T-cell (primary cell): ENCODE results near the gene KIAA1671. TPM values are rescaled to one million over a fixed set of nuclear protein-coding genes. Genes with fewer than 3 reads are reported as not detected.
"Not testable (repeated sequence)": the region's sequence is repeated elsewhere in the genome, so short reads cannot be mapped to it uniquely, and the experiment has no call there.

Experiments
- ATAC-seq, 4 experiments: fragments of 200-7000 bp in 3 of 4; fragments of 150-1000 bp in 1 of 4; cut with Tn5 transposase; replicated peaks in 1 of 4; 1 replicate in 3 of 4; 2 replicates in 1 of 4; pipeline ENCODE4 v1.10.0; 2021; ENCODE audit warnings: moderate library complexity in 3 of 4, mild to moderate bottlenecking in 2 of 4, moderate number of reproducible peaks in 1 of 4
- CTCF ChIA-PET, 2 donors: fragments of 300-600 bp; sonication (Branson Sonifier 250); formaldehyde crosslinking; loops; one replicate each; lab custom pipeline; 2022; ENCODE audit warnings: antibody characterized with exemption in 2 of 2; lab: Charles Lee
- POLR2A ChIA-PET, 2 donors: fragments of 300-600 bp; sonication (Branson Sonifier 250); formaldehyde crosslinking; loops; one replicate each; lab custom pipeline; 2022; ENCODE audit warnings: antibody characterized with exemption in 2 of 2; lab: Charles Lee
- DNase-seq, 35 experiments: peaks; one replicate each; pipeline versions ENCODE4 v3.0.0 to v3.0.0-alpha.2; 2013 to 2023
- H3K27ac ChIP-seq: one replicate; pipeline ENCODE4 v1.5.1; 2013; ENCODE audit warnings: low read length
- H3K27me3 ChIP-seq, 2 experiments: replicated peaks in 1 of 2; 1 replicate in 1 of 2; 2 replicates in 1 of 2; pipeline versions ENCODE4 v1.6.1 to v1.7.0; 2013; ENCODE audit warnings: low read length in 1 of 2, mixed read lengths in 1 of 2; ENCODE audit not compliant: control insufficient read depth in 2 of 2, insufficient read depth in 2 of 2; ENCODE audit errors: extremely low read depth in 1 of 2
- H3K36me3 ChIP-seq, 2 donors: 1 replicate in 1 of 2; 2 replicates in 1 of 2; pipeline versions ENCODE4 v1.6.1 to v1.7.0; 2013; ENCODE audit warnings: low read length in 1 of 2; ENCODE audit not compliant: control insufficient read depth in 2 of 2, insufficient read depth in 1 of 2; ENCODE audit errors: extremely low read depth in 1 of 2
- H3K4me1 ChIP-seq, 2 experiments: 1 replicate in 1 of 2; 2 replicates in 1 of 2; pipeline versions ENCODE4 v1.6.1 to v1.7.0; 2013; ENCODE audit warnings: low read length in 2 of 2, mixed read lengths in 1 of 2; ENCODE audit not compliant: insufficient read depth in 2 of 2, control insufficient read depth in 1 of 2; ENCODE audit errors: extremely low read depth in 1 of 2
- H3K4me3 ChIP-seq, 2 donors: 1 replicate in 1 of 2; 2 replicates in 1 of 2; pipeline versions ENCODE4 v1.5.1 to v1.7.0; 2013; ENCODE audit warnings: mild to moderate bottlenecking in 2 of 2, low read length in 1 of 2, moderate library complexity in 1 of 2; ENCODE audit not compliant: control insufficient read depth in 1 of 2; ENCODE audit errors: extremely low read depth in 1 of 2
- H3K9me3 ChIP-seq: 2 replicates; pipeline ENCODE4 v1.7.0; 2013
- H3K27ac Mint-ChIP-seq, 2 donors: one replicate each; pipeline ENCODE4 v1.8.0; 2020 to 2021; ENCODE audit warnings: mild to moderate bottlenecking in 2 of 2, mixed read lengths in 2 of 2
- H3K27me3 Mint-ChIP-seq, 2 donors: one replicate each; pipeline ENCODE4 v1.8.0; 2021 to 2022; ENCODE audit warnings: mixed read lengths in 2 of 2
- H3K36me3 Mint-ChIP-seq: one replicate; pipeline ENCODE4 v1.8.0; 2021; ENCODE audit warnings: mixed read lengths
- H3K4me1 Mint-ChIP-seq, 3 donors: one replicate each; pipeline ENCODE4 v1.8.0; 2020 to 2022; ENCODE audit warnings: mixed read lengths in 3 of 3, mild to moderate bottlenecking in 1 of 3
- H3K4me3 Mint-ChIP-seq, 3 donors: one replicate each; pipeline ENCODE4 v1.8.0; 2020 to 2022; ENCODE audit warnings: mild to moderate bottlenecking in 3 of 3, mixed read lengths in 3 of 3, moderate library complexity in 3 of 3
- H3K9me3 Mint-ChIP-seq, 3 donors: one replicate each; pipeline ENCODE4 v1.8.0; 2020 to 2022; ENCODE audit warnings: mixed read lengths in 3 of 3
- WGBS: methylation state at CpG from one replicate; pipeline ENCODE4 v1.1.5; 2013; ENCODE audit warnings: missing lambda C conversion rate; ENCODE audit not compliant: insufficient coverage; 5-methylcytosine and 5-hydroxymethylcytosine counted together
- total RNA-seq, 35 experiments: library from RNA in 6 of 35; stranded (reverse) in 6 of 35; fragments of 120-200 nt in 1 of 35; gene quantifications; one replicate each; pipeline versions ENCODE4 v1.2.1 to v1.2.4 and lab custom pipeline; 2013 to 2026

Gene KIAA1671
- 10 to 100 TPM in 2 of 5 donors, 1 to 10 TPM in 3; 5.1 to 20.3 (median 9.0) TPM for total RNA-seq
- total RNA-seq (2013): 3.3 TPM
- 2.1 to 48.4 (median 7.9) reads per million in 29 experiments for total RNA-seq (lab: John Stamatoyannopoulos, UW)

- ChIA-PET POLR2A (no interaction called here), CTCF (interaction anchor here in 1 of 2 donors (1.1 kb wide), 1 partner anchor 96 kb away, joined by 3 read pairs; no protein-coding TSS in a partner anchor)
- H3K27me3 Mint-ChIP-seq: peaks cover 56 to 64% of the 10 kb centered on the region in 2 donors
- Histone ChIP-seq H3K4me1 (peaks cover 2 to 22% of the 10 kb centered on the region in 2 experiments), H3K36me3 (no peaks in the 10 kb centered on the region), H3K27ac (no peak within 1 kb of the TSS), H3K4me3 (peak within 1 kb of the TSS; percentile 69 to 71), H3K9me3 (no peaks in the 10 kb centered on the region), H3K27me3 (peaks cover 2 to 68% of the 10 kb centered on the region in 2 experiments)
- DNase-seq (peak; percentile 63 to 90 (median 78)), ATAC-seq (peak; percentile 96 to 97 (median 96))
- H3K27ac Mint-ChIP-seq: peak within 1 kb of the TSS in 1 of 2 donors; percentile 43
- H3K9me3 Mint-ChIP-seq: no peaks in the 10 kb centered on the region
- peaks cover 12 to 26% (median 14%) of the 10 kb centered on the region in 3 donors for H3K4me1 Mint-ChIP-seq
- H3K36me3 Mint-ChIP-seq: no peaks in the 10 kb centered on the region
- under 1% methylated on average over 70 of the region's 71 CpGs for WGBS
- peak within 1 kb of the TSS; percentile 77 to 82 (median 81) for H3K4me3 Mint-ChIP-seq
Measured at GRCh38 chr22:24951942-24952836, at the start of gene KIAA1671. Gene KIAA1671, plus strand, starts transcription at chr22:24952716. Its CDS starts 75,284 bp downstream, at chr22:25028000.

- H3K4me1 ChIP-seq: no peaks in the 10 kb centered on the region
- no peaks in the 10 kb centered on the region for H3K36me3 ChIP-seq
- H3K36me3 Mint-ChIP-seq: peaks cover 38% of the 10 kb centered on the region
- H3K27ac Mint-ChIP-seq: no peak overlapping the region
- WGBS: no CpG with 5 or more reads among the region's 1 CpG
- no peak overlapping the region for H3K4me3 Mint-ChIP-seq
- H3K27me3 Mint-ChIP-seq: no peaks in the 10 kb centered on the region
- no peaks in the 10 kb centered on the region for H3K9me3 ChIP-seq
- no peaks in the 10 kb centered on the region for H3K4me1 Mint-ChIP-seq
- H3K27ac ChIP-seq: no peak overlapping the region
- ATAC-seq: no peak
- H3K27me3 ChIP-seq: peaks cover 0 to 2% of the 10 kb centered on the region in 2 experiments
- peaks cover 10 to 23% (median 16%) of the 10 kb centered on the region in 3 donors for H3K9me3 Mint-ChIP-seq
- CTCF ChIA-PET: interaction anchor here in 1 of 2 donors (0.7 kb wide), 1 partner anchor 15 kb away, joined by 3 read pairs; no protein-coding TSS in a partner anchor
- no peak for DNase-seq
- POLR2A ChIA-PET: no interaction called here
- H3K4me3 ChIP-seq: no peak overlapping the region
Measured at GRCh38 chr22:24905909-24906308, 46.6 kb upstream of the KIAA1671 start.

DNA sequence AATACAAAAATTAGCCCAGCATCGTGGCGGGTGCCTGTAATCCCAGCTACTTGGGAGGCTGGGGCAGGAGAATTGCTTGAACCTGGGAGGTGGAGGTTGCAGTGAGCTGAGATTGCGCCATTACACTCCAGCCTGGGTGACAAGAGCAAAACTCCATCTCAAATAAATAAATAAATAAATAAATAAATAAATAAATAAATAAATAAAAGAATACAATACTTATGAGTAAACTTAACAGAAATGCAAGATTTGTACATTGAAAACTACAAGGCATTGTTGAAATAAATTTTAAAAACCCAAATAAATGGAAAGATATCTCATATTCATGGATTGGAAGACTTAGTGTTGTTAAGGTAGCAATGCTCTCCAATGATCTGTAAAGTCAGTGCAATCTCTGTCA is 45.4 kb upstream of the KIAA1671 start:
- H3K4me1 Mint-ChIP-seq, H3K27ac Mint-ChIP-seq: not testable (repeated sequence)
- WGBS: no CpG with 5 or more reads among the region's 3 CpGs

GRCh38 chr22:24920029-24920428 is 32.5 kb upstream of the KIAA1671 start:
- Mint-ChIP-seq H3K36me3 (peaks cover 7% of the 10 kb centered on the region), H3K27ac (no peak overlapping the region), H3K27me3 (no peaks in the 10 kb centered on the region), H3K9me3 (no peaks in the 10 kb centered on the region), H3K4me3 (no peak overlapping the region), H3K4me1 (no peaks in the 10 kb centered on the region)
- Histone ChIP-seq H3K4me1 (no peaks in the 10 kb centered on the region), H3K27me3 (peaks cover 0 to 3% of the 10 kb centered on the region in 2 experiments), H3K36me3 (no peaks in the 10 kb centered on the region), H3K9me3 (no peaks in the 10 kb centered on the region), H3K4me3 (no peak overlapping the region), H3K27ac (no peak overlapping the region)
- WGBS: no CpG with 5 or more reads among the region's 4 CpGs
- DNase-seq (no peak), ATAC-seq (no peak)
- ChIA-PET CTCF (no interaction called here), POLR2A (no interaction called here)

More for the DNA sequence above, 45.4 kb upstream of the KIAA1671 start:
- Mint-ChIP-seq H3K36me3 (peaks cover 31% of the 10 kb centered on the region), H3K9me3 (peaks cover 10 to 23% (median 16%) of the 10 kb centered on the region in 3 donors)
- H3K4me1 ChIP-seq, H3K36me3 ChIP-seq, H3K4me3 ChIP-seq, CTCF ChIA-PET, H3K27me3 ChIP-seq, H3K27me3 Mint-ChIP-seq, H3K27ac ChIP-seq, H3K9me3 ChIP-seq, ATAC-seq, POLR2A ChIA-PET, H3K4me3 Mint-ChIP-seq, DNase-seq: not testable (repeated sequence)

DNA sequence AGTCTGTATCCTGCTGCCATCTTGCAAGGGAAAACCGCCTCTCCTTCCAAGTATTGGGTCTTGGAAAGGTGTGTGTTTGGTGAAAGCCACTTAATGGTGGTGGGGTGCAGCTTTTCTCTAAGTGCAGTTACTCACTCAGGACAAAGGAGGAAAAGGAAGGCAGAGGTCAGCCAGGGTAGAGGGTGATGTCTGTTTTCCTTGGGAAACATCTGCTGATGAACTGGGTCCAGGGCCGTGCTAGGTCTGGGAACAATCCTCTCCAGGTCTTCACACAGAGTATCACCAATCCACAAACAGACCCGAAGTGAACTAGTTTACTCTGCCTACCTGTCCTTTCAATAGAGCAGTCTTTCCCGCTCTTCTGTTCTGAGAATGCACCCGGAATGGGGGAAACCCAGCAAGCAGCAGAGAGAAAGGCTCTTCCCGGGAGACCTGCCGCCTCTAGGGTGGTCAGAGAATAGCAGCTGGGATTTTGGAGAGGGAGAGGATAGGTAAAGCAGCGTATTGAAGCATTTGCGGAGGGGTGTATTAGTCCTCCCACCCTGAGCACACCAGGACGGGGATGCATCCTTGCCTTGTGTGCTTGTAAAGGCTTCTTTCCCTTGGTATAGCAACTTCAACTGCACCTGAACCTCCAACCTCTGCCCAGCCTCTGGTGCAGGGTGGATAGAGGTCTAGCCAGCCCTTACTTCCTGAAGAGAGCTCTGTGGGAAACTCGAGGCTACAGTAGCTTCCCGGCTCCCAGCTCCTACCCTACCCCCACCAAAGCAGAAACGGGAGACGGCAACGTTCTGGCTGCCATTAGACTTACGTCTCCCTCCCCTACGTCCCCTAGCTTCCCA is 26.7 kb upstream of the KIAA1671 start:
- Mint-ChIP-seq H3K9me3 (no peaks in the 10 kb centered on the region), H3K4me3 (no peak overlapping the region), H3K27ac (no peak overlapping the region), H3K36me3 (peaks cover 4% of the 10 kb centered on the region), H3K4me1 (no peaks in the 10 kb centered on the region), H3K27me3 (peaks cover 6 to 12% of the 10 kb centered on the region in 2 donors)
- no peak for ATAC-seq
- POLR2A ChIA-PET: no interaction called here
- Histone ChIP-seq H3K27me3 (peaks cover 7 to 13% of the 10 kb centered on the region in 2 experiments), H3K9me3 (no peaks in the 10 kb centered on the region), H3K4me3 (no peak overlapping the region), H3K27ac (no peak overlapping the region), H3K36me3 (no peaks in the 10 kb centered on the region), H3K4me1 (no peaks in the 10 kb centered on the region)
- CTCF ChIA-PET: no interaction called here
- DNase-seq: no peak
- 51% methylated on average over 12 of the region's 17 CpGs for WGBS

DNA sequence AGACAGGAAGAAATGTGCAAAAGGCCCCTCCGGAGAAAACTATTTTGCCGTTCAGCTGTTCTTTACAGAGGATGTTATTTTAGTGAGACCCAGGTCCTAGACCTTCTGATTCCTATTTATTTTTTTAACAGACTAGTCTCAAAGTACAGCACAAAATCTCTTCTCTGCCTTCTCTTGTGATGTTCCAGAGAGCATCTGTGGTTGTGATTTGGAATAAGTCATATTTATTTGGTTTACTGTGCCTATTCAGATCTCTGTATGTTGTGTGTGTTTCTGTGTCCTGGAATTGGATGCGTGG is 26.1 kb upstream of the KIAA1671 start:
- ChIA-PET POLR2A (no interaction called here), CTCF (no interaction called here)
- Histone ChIP-seq H3K27me3 (peaks cover 7 to 13% of the 10 kb centered on the region in 2 experiments), H3K4me3 (no peak overlapping the region), H3K9me3 (no peaks in the 10 kb centered on the region), H3K36me3 (no peaks in the 10 kb centered on the region), H3K4me1 (no peaks in the 10 kb centered on the region), H3K27ac (no peak overlapping the region)
- WGBS: 41% methylated on average over 2 of the region's 3 CpGs
- H3K27ac Mint-ChIP-seq: no peak overlapping the region
- ATAC-seq (no peak), DNase-seq (no peak)
- no peaks in the 10 kb centered on the region for H3K4me1 Mint-ChIP-seq
- peaks cover 6 to 12% of the 10 kb centered on the region in 2 donors for H3K27me3 Mint-ChIP-seq
- peaks cover 4% of the 10 kb centered on the region for H3K36me3 Mint-ChIP-seq
- no peaks in the 10 kb centered on the region for H3K9me3 Mint-ChIP-seq
- no peak overlapping the region for H3K4me3 Mint-ChIP-seq
